ENCODE data around the gene PITPNM1.
"Not testable (repeated sequence)": the region's sequence is repeated elsewhere in the genome, so short reads cannot be mapped to it uniquely, and the experiment has no call there.

The PITPNM1 gene

GRCh38 chr11:67486481-67487195, 18.5 kb downstream of the PITPNM1 start:
- peak; percentile 50 for DNase-seq

GRCh38 chr11:67485873-67486361, 19.2 kb downstream of the PITPNM1 start:
- DNase-seq: peak; percentile 81

GRCh38 chr11:67484847-67485311, 20.3 kb downstream of the PITPNM1 start:
- peak; percentile 74 for DNase-seq

GRCh38 chr11:67483831-67484665, 21.1 kb downstream of the PITPNM1 start:
- DNase-seq: peak; percentile 70

GRCh38 chr11:67482827-67483798, 22.1 kb downstream of the PITPNM1 start, which contains the start of gene AIP:
Gene AIP, plus strand, starts transcription at chr11:67483026. Its CDS starts 133 bp downstream, at chr11:67483159.
- peak; percentile 98 for DNase-seq

- no peak for DNase-seq
These were observed 22.8 kb downstream of the PITPNM1 start for GRCh38 chr11:67482275-67482826.

- DNase-seq: not testable (repeated sequence)
These were observed 27.7 kb downstream of the PITPNM1 start for GRCh38 chr11:67477344-67478050.

- DNase-seq: not testable (repeated sequence)
These were observed 28.5 kb downstream of the PITPNM1 start for GRCh38 chr11:67476692-67477091.

GRCh38 chr11:67472882-67473281, 32.3 kb downstream of the PITPNM1 start:
- no peak for DNase-seq

GRCh38 chr11:67470337-67471002, 34.7 kb downstream of the PITPNM1 start:
- no peak for DNase-seq

GRCh38 chr11:67469508-67469811, 35.7 kb downstream of the PITPNM1 start:
- DNase-seq: no peak

GRCh38 chr11:67468759-67469507, 36.2 kb downstream of the PITPNM1 start, which contains the start of gene TMEM134:
Gene TMEM134, minus strand, starts transcription at chr11:67469251. Its CDS starts 59 bp downstream, at chr11:67469192.
- DNase-seq: peak; percentile 93

GRCh38 chr11:67468456-67468758, 36.8 kb downstream of the PITPNM1 start:
- DNase-seq: no peak

- DNase-seq: no peak
These were observed 37.1 kb downstream of the PITPNM1 start for GRCh38 chr11:67468056-67468455.

- no peak for DNase-seq
These were observed 38.0 kb downstream of the PITPNM1 start for GRCh38 chr11:67466962-67467771.

- DNase-seq: no peak
These were observed 38.8 kb downstream of the PITPNM1 start for GRCh38 chr11:67466367-67466766.

- not testable (repeated sequence) for DNase-seq
These were observed 39.6 kb downstream of the PITPNM1 start for GRCh38 chr11:67465530-67465929.

- DNase-seq: no peak
These were observed 40.0 kb downstream of the PITPNM1 start for GRCh38 chr11:67465189-67465510.

- DNase-seq: peak; percentile 96
These were observed 40.6 kb downstream of the PITPNM1 start for GRCh38 chr11:67464411-67465188.
